GM12872 (cell line): Measurements from ENCODE around the gene FST.

Experiments
- CTCF ChIP-seq: IDR thresholded peaks from 3 replicates; pipeline ENCODE4 v1.5.1; 2011; ENCODE audit warnings: low read depth, mild to moderate bottlenecking, low read length, moderate library complexity; ENCODE audit not compliant: insufficient read depth

FST gene

DNA sequence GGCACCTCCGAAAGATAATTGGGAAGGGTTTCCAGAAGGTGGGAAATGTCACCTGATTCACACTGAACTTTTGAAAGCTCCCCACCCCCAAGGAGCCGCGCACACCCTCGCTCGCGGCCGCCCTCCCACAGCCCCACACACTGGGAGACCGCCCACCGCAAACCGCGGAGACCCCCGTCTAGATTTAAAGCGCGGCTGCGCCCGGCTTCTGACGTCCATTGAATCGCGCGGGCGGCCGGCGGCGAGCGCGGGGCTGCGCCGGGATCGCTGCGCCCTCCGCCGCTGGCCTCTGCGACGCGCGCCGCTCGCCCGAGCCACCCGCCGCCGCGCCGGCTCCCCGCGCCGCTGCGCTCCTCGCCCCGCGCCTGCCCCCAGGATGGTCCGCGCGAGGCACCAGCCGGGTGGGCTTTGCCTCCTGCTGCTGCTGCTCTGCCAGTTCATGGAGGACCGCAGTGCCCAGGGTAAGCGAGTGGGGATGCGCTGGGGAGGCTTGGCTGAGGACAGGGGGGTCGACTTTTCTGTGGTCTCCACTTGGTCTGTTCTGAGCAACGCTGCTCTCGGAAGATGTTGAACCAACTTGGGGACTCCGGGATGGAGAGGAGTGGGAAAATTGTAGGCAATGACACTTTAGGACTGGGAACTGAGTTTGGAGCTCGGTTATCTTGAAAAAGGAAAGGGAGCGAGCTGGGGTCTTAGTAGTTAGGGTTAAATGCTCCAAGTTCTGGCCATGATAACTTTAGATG lies at the start of gene FST:
FST (plus strand) TSS at position 214 of the 743 bp plus-strand sequence; CDS start at position 377, 163 bp downstream.
- no peak for TF ChIP-seq CTCF

DNA sequence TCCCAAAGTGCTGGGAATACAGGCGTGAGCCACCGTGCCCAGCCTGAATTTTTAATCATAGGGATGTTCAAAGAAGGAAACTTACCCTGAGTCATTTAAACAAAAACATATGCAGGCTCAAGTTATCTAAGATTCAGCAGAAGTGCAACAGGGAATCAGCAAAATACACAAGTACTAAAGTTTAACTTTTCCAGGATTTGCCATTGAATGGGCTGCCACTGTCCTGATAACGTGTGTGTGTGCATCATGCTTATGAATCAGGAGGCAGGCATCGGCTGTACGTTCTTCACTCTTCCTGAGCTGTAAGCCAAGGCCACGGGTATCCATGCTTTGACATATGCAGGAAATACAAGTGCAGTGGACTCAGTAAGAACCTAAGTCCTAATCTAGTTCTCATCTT lies 48.8 kb upstream of the FST start:
- no peak for TF ChIP-seq CTCF

DNA sequence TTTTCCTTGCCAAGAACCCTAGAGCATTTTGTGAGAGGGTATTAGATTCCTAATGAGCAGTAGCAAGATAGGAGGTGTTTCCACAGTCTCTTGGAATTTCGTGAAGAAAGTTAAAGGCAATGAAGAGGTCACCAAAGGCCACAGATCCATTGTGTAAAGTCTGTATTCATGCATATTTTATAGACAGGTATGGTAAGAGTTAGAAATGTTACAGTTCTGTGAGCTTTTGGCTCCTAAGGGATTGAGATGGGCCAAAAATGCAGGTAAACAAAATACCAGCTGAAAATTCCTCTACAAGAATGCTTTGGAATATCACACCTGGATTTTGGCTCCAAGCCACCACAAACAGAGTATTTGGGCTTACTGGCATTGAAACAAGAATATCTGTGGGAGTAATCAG lies 47.4 kb upstream of the FST start:
- TF ChIP-seq CTCF = no peak

DNA sequence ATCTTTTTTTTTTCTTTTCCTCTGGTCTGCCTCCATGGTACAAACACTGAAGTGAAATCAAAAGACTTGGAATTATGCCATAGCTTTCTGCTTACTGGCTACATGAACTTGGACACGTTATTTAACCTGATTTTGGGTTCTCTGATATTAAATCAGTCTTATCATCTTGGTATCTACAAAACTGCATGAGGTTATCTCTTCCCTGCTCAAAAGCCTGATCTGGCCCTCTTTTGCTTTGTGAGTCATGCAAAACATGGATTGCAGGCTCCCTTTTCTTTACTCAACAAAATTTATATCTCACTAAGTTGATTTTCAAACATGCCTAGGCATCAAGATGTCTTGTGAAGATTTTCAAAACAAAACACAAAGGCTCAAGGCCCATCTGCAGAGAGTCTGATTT lies 45.9 kb upstream of the FST start:
- no peak for TF ChIP-seq CTCF

DNA sequence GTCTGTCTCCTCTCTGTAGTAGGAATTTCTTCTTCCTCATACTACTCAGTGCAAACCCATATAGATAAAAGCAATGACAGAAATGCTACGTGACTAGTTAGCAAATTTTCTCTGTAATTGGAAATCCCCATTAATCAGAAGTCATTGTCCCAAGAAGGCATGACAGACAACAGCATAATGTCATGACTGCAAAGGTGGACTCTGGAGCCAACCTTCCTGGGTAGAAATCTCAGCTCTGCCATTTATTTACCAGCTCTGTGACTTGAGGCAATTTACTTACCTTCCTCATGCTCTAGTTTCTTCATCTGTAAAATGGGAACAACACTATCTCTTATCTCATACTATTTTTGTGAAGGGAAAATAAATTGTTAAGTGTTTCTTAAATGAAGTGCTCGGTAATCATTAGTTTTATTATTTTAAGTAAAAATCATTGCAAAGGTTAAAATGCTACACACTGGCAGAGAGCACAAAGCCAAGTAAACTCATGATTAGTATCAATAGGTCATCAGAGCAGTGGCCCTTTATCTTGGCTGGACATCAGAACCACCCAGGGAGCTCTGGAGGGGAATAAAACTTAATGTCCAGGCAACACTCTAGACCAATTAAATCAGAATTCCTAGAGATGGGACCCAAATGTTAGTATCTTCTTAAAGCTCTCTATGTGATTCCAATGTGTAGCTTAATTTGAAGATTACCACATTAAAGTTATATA lies 43.8 kb upstream of the FST start:
- TF ChIP-seq CTCF = no peak

DNA sequence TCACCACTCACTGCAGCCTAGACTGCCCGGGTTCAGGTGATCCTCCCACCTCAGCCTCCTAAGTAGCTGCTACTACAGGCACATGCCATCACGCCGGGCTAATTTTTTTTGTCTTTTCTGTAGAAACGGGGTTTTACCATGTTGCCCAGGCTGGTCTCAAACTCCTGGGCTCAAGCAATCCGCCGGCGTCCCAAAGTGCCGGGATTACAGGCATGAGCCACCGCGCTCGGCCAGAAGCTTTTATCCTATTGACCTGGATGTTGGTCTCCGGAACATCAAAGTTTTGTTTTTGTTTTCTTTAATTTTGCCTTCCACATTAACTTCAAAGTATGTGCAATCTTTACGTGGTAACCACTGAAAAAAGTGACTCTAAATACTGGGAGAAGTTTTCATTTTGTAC lies 42.4 kb upstream of the FST start:
- TF ChIP-seq CTCF = no peak

GRCh38 chr5:53438486-53439472 lies 41.6 kb upstream of the FST start:
- TF ChIP-seq CTCF = no peak
